ENCODE results near the gene SOX21.

- TF ChIP-seq CHD4 (IDR thresholded peaks at IDR 0.05; ENCODE audit: borderline replicate concordance) (no peak), CTCF (IDR thresholded peaks at IDR 0.05) (no peak), JUN (IDR thresholded peaks at IDR 0.05) (no peak), RFX5 (IDR thresholded peaks at IDR 0.05) (no peak), MAX (IDR thresholded peaks at IDR 0.05) (no peak)
Measured at GRCh38 chr13:94682229-94682628, 30.1 kb downstream of the SOX21 start.

All from A549 (cell line).